ENCODE results near the gene POGLUT3. TPM values are rescaled to one million over a fixed set of nuclear protein-coding genes. Genes with fewer than 3 reads are reported as not detected.
A peak's percentile ranks its signal among the peaks of the same experiment; 100 is the strongest.

POGLUT3 gene
- 10 to 100 TPM; 27.8 to 31.8 TPM for total RNA-seq
- 10 to 100 TPM in 1 of 2 donors, 1 to 10 TPM in 1; 9.9 to 10.3 TPM for polyA plus RNA-seq
- long read RNA-seq, donor 1, full-length matches to known transcripts: 21 of 56 reads
- long read RNA-seq, donor 1, partial matches to known transcripts: 35 of 56 reads
- long read RNA-seq, donor 1, other reads (novel, unspliced or antisense): 0 of 56 reads
- long read RNA-seq, donor 2, full-length matches to known transcripts: 3 of 13 reads
- long read RNA-seq, donor 2, partial matches to known transcripts: 10 of 13 reads
- long read RNA-seq, donor 2, other reads (novel, unspliced or antisense): 0 of 13 reads
- long read RNA-seq, donor 3, full-length matches to known transcripts: 4 of 12 reads
- long read RNA-seq, donor 3, partial matches to known transcripts: 8 of 12 reads
- long read RNA-seq, donor 3, other reads (novel, unspliced or antisense): 0 of 12 reads
- long read RNA-seq, donor 4, full-length matches to known transcripts: 8 of 23 reads
- long read RNA-seq, donor 4, partial matches to known transcripts: 15 of 23 reads
- long read RNA-seq, donor 4, other reads (novel, unspliced or antisense): 0 of 23 reads
- long read RNA-seq, donor 5, full-length matches to known transcripts: 21 of 42 reads
- long read RNA-seq, donor 5, partial matches to known transcripts: 21 of 42 reads
- long read RNA-seq, donor 5, other reads (novel, unspliced or antisense): 0 of 42 reads

DNA sequence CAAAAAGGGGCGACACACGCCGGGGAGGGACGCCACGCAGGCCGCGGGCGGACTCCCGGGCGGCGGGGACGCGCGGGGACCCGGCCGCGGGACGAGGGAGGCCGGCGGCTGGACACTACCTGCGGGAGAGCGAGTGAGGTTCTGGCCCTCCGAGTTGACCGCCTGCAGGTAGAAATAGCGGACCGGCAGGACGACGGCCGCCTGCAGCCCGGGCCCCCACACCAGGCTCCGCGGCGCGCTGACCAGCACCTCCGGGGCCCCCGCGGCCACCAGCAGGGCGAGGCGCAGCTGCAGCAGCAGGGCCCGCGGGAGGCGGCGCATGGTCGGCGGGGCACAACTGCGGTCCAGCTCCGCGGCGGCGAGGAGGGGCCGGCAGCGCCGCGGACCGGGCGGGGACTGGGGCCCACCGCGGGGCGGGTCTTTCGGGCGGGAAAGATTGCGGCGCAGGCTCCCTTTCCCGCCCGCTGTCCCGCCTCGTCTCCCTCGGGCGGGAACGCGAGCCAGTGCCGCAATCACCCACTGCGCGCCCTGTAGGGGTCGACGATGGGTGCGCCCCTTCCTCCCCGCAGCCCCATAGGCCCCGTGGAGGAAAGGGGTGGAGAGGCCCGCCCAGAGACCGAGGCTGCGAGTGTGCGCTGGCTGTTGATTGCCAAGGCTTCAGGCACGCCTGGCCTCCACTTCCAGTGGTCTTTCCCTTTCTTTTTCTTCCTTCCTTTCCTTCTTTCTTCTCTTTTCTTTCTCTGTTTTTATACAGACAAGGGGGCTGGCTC, at the start of gene POGLUT3:
POGLUT3 (minus strand) TSS at position 339 of the 770 bp plus-strand sequence; CDS start at position 321, 18 bp downstream.
- Histone ChIP-seq H3K4me3 (peak within 1 kb of the TSS; percentile 70), H3K9me3 (ENCODE audit: control insufficient read depth in 4 of 4, insufficient read depth in 3 of 4, low read length in 3 of 4) (no peaks in the 10 kb centered on the region), H3K4me1 (ENCODE audit: control insufficient read depth in 5 of 5, insufficient read depth in 5 of 5, low read length in 5 of 5) (peaks cover 0 to 15% (median 6%) of the 10 kb centered on the region in 5 donors), H3K27ac (ENCODE audit: low read depth in 1 of 2, low read length in 1 of 2) (peak within 1 kb of the TSS; percentile 98 to 99), H3K9ac (ENCODE audit: insufficient read depth in 1 of 2, low read length in 2 of 2) (peak within 1 kb of the TSS; percentile 86 to 99), H3K27me3 (ENCODE audit: control insufficient read depth in 3 of 3, insufficient read depth in 3 of 3, low read length in 2 of 3) (no peaks in the 10 kb centered on the region), H3K36me3 (ENCODE audit: control insufficient read depth in 4 of 4, insufficient read depth in 4 of 4, low read length in 4 of 4) (peaks cover 0 to 4% (median 1%) of the 10 kb centered on the region in 4 donors)
- TF ChIP-seq, protein P1, sequence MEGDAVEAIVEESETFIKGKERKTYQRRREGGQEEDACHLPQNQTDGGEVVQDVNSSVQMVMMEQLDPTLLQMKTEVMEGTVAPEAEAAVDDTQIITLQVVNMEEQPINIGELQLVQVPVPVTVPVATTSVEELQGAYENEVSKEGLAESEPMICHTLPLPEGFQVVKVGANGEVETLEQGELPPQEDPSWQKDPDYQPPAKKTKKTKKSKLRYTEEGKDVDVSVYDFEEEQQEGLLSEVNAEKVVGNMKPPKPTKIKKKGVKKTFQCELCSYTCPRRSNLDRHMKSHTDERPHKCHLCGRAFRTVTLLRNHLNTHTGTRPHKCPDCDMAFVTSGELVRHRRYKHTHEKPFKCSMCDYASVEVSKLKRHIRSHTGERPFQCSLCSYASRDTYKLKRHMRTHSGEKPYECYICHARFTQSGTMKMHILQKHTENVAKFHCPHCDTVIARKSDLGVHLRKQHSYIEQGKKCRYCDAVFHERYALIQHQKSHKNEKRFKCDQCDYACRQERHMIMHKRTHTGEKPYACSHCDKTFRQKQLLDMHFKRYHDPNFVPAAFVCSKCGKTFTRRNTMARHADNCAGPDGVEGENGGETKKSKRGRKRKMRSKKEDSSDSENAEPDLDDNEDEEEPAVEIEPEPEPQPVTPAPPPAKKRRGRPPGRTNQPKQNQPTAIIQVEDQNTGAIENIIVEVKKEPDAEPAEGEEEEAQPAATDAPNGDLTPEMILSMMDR (IDR thresholded peaks at IDR 0.05; ENCODE audit: control extremely low read depth, extremely low read depth): no peak
- ATAC-seq (ENCODE audit: insufficient read depth, low FRiP score) (peak; percentile 71), DNase-seq (peak; percentile 82 to 87 (median 86))
- 0% methylated on average over 46 to 84 of the region's 84 CpGs for WGBS, 2 donors

DNA sequence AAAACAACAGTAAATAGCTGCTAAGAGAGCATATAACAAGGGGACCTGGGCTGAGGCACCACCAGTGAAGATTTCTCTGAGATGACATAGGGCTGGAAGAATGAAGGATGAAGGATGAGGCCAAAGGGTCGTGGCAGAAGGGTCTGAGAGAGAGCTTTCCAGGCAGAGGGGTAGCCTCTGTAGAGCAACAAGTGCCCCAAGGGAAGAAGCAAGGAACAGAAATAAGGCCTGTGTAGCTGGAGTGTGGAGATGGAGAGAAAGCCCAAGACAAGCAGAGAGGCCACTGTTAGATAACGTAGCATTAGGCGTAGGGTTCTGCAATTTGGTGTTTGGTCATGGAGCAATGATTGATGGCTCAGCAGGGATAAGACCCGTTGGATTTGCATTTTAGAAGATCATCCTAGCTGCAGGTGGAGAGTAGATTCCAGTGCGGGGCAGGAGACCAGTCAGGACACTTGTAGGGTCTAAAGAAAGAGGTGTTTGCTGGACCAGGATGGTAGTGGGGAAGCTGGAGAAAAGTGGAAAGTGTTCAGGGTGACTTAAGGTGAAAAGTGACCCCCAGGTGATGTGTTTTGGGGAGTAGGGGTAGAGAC, 47.8 kb upstream of the POGLUT3 start:
- Histone ChIP-seq H3K4me3 (no peak overlapping the region), H3K9me3 (ENCODE audit: control insufficient read depth in 4 of 4, insufficient read depth in 3 of 4, low read length in 3 of 4) (no peaks in the 10 kb centered on the region), H3K36me3 (ENCODE audit: control insufficient read depth in 4 of 4, insufficient read depth in 4 of 4, low read length in 4 of 4) (no peaks in the 10 kb centered on the region), H3K27me3 (ENCODE audit: control insufficient read depth in 3 of 3, insufficient read depth in 3 of 3, low read length in 2 of 3) (no peaks in the 10 kb centered on the region), H3K4me1 (ENCODE audit: control insufficient read depth in 5 of 5, insufficient read depth in 5 of 5, low read length in 5 of 5) (peaks cover 0 to 2% (median 0%) of the 10 kb centered on the region in 5 donors), H3K9ac (ENCODE audit: insufficient read depth in 1 of 2, low read length in 2 of 2) (no peak overlapping the region), H3K27ac (ENCODE audit: low read depth in 1 of 2, low read length in 1 of 2) (no peak overlapping the region)
- WGBS, 2 donors: 83 to 85% methylated on average over 5 of the region's 5 CpGs
- no peak for DNase-seq
- TF ChIP-seq, protein P1 (IDR thresholded peaks at IDR 0.05; ENCODE audit: control extremely low read depth, extremely low read depth): no peak
- ATAC-seq (ENCODE audit: insufficient read depth, low FRiP score): no peak

GRCh38 chr11:108543316-108543964, 45.3 kb upstream of the POGLUT3 start:
- Histone ChIP-seq H3K9me3 (ENCODE audit: control insufficient read depth in 4 of 4, insufficient read depth in 3 of 4, low read length in 3 of 4) (no peaks in the 10 kb centered on the region), H3K36me3 (ENCODE audit: control insufficient read depth in 4 of 4, insufficient read depth in 4 of 4, low read length in 4 of 4) (no peaks in the 10 kb centered on the region), H3K27ac (ENCODE audit: low read depth in 1 of 2, low read length in 1 of 2) (no peak overlapping the region), H3K9ac (ENCODE audit: insufficient read depth in 1 of 2, low read length in 2 of 2) (no peak overlapping the region), H3K4me3 (no peak overlapping the region), H3K27me3 (ENCODE audit: control insufficient read depth in 3 of 3, insufficient read depth in 3 of 3, low read length in 2 of 3) (no peaks in the 10 kb centered on the region), H3K4me1 (ENCODE audit: control insufficient read depth in 5 of 5, insufficient read depth in 5 of 5, low read length in 5 of 5) (peaks cover 0 to 2% (median 0%) of the 10 kb centered on the region in 5 donors)
- TF ChIP-seq, protein P1 (IDR thresholded peaks at IDR 0.05; ENCODE audit: control extremely low read depth, extremely low read depth): no peak
- DNase-seq (no peak), ATAC-seq (ENCODE audit: insufficient read depth, low FRiP score) (no peak)
- WGBS, 2 donors: 83 to 86% methylated on average over 5 of the region's 5 CpGs

Data from lung (tissue), 16 donors.